GM19395 (cell line): ENCODE measurements around the gene CDC42BPB.

Experiments used
- ATAC-seq: cut with Tn5 transposase; IDR thresholded peaks from one replicate; pipeline ENCODE4 v1.9.1; 2021; ENCODE audit warnings: mild to moderate bottlenecking, moderate library complexity; ENCODE audit not compliant: unreplicated experiment

Gene CDC42BPB

GRCh38 chr14:103057372-103058163 is at the start of gene CDC42BPB:
Gene CDC42BPB, minus strand, starts transcription at chr14:103057549. Its CDS starts 376 bp downstream, at chr14:103057173.
- ATAC-seq, result peak; percentile 79

GRCh38 chr14:103105580-103106150 is 48.3 kb upstream of the CDC42BPB start:
- no peak for ATAC-seq

GRCh38 chr14:103104654-103105452 is 47.5 kb upstream of the CDC42BPB start:
- peak; percentile 48 for ATAC-seq

GRCh38 chr14:103104389-103104653 is 47.0 kb upstream of the CDC42BPB start:
- no peak for ATAC-seq

- no peak for ATAC-seq
These were observed 46.4 kb upstream of the CDC42BPB start for GRCh38 chr14:103103461-103104388.

- ATAC-seq, result no peak
These were observed 45.4 kb upstream of the CDC42BPB start for GRCh38 chr14:103102689-103103260.

GRCh38 chr14:103101963-103102688 is 44.8 kb upstream of the CDC42BPB start:
- ATAC-seq, result no peak

GRCh38 chr14:103101257-103101962 is 44.1 kb upstream of the CDC42BPB start:
- ATAC-seq, result no peak

- ATAC-seq, result no peak
These were observed 43.2 kb upstream of the CDC42BPB start for GRCh38 chr14:103100281-103101121.

GRCh38 chr14:103099733-103100280 is 42.5 kb upstream of the CDC42BPB start:
- ATAC-seq, result no peak

- ATAC-seq, result no peak
These were observed 41.9 kb upstream of the CDC42BPB start for GRCh38 chr14:103099081-103099732.

GRCh38 chr14:103097994-103098957 is 40.9 kb upstream of the CDC42BPB start:
- ATAC-seq, result no peak

- ATAC-seq, result no peak
These were observed 40.1 kb upstream of the CDC42BPB start for GRCh38 chr14:103097244-103097993.

GRCh38 chr14:103096387-103096786 is 39.0 kb upstream of the CDC42BPB start:
- no peak for ATAC-seq

- ATAC-seq, result no peak
These were observed 37.9 kb upstream of the CDC42BPB start for GRCh38 chr14:103095210-103095778.
